ENCODE results near the gene SLC35D2.

GRCh38 chr9:96376891-96377874 is 6.3 kb downstream of the SLC35D2 start:
- TF ChIP-seq CTCF (IDR thresholded peaks at IDR 0.05; ENCODE audit: low read depth, low read length) (no peak), MYC (IDR thresholded peaks at IDR 0.05; ENCODE audit: low read depth, low read length) (no peak), POLR2A (IDR thresholded peaks at IDR 0.05; ENCODE audit: extremely low read depth, insufficient read length) (no peak)
